ENCODE data around the gene MLH1.

DNA sequence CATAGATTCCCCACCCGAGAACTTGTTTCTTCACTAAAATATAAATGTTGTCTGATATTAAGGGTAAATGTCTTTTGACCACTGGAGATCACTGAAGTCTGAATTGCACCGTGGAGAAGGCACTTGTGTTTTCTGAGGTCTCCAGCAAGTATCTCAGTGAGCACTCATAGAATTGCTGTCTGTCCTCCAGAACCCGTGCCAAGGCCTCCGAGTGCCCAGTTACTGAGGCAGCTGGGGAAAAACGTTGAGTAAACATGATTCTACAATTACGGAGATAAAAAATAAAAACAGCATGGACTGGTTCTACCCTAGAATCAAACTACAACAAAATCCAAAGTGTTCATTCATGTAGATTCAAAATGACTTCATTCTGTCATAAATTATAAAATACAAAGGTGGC is 60.0 kb downstream of the MLH1 start:
- TF ChIP-seq EZH2 (IDR thresholded peaks at IDR 0.05; ENCODE audit: low read length, unreplicated experiment), result no peak
- TF ChIP-seq, protein P1, sequence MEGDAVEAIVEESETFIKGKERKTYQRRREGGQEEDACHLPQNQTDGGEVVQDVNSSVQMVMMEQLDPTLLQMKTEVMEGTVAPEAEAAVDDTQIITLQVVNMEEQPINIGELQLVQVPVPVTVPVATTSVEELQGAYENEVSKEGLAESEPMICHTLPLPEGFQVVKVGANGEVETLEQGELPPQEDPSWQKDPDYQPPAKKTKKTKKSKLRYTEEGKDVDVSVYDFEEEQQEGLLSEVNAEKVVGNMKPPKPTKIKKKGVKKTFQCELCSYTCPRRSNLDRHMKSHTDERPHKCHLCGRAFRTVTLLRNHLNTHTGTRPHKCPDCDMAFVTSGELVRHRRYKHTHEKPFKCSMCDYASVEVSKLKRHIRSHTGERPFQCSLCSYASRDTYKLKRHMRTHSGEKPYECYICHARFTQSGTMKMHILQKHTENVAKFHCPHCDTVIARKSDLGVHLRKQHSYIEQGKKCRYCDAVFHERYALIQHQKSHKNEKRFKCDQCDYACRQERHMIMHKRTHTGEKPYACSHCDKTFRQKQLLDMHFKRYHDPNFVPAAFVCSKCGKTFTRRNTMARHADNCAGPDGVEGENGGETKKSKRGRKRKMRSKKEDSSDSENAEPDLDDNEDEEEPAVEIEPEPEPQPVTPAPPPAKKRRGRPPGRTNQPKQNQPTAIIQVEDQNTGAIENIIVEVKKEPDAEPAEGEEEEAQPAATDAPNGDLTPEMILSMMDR (conservative IDR thresholded peaks at IDR 0.05; ENCODE audit: low read depth, low read length), result no peak
- TF ChIP-seq EZH2phosphoT487 (IDR thresholded peaks at IDR 0.05; ENCODE audit: borderline replicate concordance, low read length), result no peak

All from PC-3 (cell line).